AG09319 (cell line): ENCODE results near the gene RAET1L.

ENCODE experiments used
- DNase-seq: peaks from one replicate; pipeline ENCODE4 v3.0.0-alpha.2; 2010; ENCODE audit warnings: low read depth; ENCODE audit errors: extremely low read depth
- TF ChIP-seq, protein P1 (sequence below): IDR thresholded peaks from 2 replicates; pipeline ENCODE4 v1.5.1; 2011; ENCODE audit warnings: low read depth, mild to moderate bottlenecking, inconsistent platforms, low read length, moderate library complexity

Gene RAET1L

DNA sequence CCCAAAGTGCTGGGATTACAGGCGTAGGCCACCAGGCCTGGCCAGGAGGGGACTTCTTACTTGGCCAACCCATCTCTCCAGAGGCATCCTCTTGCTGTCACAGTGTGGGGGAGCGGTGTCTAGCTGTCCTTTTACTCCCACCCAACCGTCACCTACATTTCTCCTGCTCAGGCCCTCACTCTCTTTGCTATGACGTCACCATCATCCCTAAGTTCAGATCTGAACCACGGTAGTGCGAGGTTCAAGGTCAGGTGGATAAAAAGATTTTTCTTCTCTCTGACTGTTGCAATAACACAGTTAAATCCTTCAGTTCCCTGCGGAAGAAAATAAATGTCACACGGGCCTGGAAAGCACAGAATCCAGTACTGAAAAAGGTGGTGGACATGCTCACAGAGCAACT, 7.3 kb upstream of the RAET1L start:
- DNase-seq, result no peak
- TF ChIP-seq, protein P1, sequence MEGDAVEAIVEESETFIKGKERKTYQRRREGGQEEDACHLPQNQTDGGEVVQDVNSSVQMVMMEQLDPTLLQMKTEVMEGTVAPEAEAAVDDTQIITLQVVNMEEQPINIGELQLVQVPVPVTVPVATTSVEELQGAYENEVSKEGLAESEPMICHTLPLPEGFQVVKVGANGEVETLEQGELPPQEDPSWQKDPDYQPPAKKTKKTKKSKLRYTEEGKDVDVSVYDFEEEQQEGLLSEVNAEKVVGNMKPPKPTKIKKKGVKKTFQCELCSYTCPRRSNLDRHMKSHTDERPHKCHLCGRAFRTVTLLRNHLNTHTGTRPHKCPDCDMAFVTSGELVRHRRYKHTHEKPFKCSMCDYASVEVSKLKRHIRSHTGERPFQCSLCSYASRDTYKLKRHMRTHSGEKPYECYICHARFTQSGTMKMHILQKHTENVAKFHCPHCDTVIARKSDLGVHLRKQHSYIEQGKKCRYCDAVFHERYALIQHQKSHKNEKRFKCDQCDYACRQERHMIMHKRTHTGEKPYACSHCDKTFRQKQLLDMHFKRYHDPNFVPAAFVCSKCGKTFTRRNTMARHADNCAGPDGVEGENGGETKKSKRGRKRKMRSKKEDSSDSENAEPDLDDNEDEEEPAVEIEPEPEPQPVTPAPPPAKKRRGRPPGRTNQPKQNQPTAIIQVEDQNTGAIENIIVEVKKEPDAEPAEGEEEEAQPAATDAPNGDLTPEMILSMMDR, result no peak

DNA sequence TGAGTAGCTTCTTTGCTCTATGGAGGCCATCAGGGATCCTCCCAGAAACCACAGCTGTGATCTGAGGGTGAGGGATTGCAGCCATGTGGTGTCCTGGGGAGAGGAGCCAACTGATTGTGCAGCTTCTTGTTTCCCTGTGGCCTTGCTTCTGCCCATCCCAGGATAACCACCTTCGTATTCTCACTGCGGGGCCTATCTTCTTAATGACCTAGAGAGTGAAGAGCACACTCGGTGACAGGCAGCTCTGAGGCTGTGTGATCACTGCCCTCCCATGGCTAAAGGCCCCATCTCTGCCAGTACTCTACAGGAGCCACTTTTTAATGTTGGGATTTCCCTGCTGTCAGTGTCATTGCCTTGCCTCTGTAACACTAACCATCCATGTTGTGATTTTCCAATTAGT, 5.3 kb upstream of the RAET1L start:
- TF ChIP-seq, protein P1, result no peak

DNA sequence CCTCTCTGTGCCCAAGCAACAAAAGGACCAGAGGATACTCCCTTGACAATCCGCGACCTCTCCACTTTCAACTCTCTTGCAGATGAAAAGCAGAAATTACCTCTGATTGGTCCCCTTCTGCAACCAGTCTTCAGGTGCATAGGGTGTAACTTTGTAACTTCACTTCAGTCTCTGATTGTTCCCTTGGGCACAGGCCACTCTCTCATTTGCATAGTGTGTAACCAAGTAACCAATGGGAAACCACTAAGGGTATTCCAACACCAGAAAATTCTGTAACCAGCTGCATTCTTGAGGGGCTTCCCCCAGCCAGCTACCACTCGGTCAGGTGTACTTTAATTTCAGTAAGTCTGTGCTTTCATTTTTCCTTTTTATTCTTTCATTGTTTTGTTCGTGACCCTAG, 4.4 kb upstream of the RAET1L start:
- no peak for DNase-seq
- TF ChIP-seq, protein P1, result no peak

More for the DNA sequence above, 5.3 kb upstream of the RAET1L start:
- no peak for DNase-seq

DNA sequence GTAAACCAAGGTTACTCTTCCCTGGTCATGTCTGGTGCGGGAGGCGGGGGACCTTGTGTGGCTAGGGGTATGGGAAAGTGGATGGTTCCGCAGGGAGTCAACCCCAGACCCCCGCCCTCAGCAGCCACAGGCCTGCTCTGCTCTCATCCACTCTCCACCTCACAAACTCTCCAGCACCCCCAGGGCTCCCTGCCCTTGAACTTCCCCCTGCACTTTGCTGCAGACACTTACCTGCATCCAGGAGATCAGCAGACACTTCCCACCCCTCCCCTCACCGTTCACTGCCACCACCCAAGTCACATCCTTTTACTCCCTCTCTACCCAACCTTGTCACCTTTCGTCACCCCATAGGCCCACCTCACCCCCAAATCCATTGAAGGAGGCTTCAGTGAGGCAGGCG, 3.9 kb upstream of the RAET1L start:
- no peak for DNase-seq
- TF ChIP-seq, protein P1, result no peak

DNA sequence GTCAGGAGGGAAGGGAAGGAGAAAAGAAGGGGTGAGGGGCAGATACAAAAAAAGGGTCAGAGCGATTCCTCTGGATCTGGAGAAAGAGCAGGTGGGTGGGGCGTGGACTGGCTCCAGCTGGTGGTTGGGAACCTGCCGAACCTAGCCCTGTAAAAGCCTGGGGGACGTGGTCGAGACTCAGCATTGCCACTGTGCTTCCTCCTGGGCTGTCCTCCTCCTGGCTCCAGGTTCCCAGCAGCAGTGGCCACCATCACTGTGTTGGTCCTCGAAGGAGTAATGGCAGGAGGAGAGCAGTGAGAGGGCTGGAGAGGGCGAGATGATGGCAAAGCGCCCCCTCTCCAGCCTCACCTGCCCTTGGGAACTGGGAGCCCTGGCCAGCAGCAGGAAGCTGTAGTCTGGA, 3.5 kb upstream of the RAET1L start:
- TF ChIP-seq, protein P1, result no peak
- DNase-seq, result no peak

DNA sequence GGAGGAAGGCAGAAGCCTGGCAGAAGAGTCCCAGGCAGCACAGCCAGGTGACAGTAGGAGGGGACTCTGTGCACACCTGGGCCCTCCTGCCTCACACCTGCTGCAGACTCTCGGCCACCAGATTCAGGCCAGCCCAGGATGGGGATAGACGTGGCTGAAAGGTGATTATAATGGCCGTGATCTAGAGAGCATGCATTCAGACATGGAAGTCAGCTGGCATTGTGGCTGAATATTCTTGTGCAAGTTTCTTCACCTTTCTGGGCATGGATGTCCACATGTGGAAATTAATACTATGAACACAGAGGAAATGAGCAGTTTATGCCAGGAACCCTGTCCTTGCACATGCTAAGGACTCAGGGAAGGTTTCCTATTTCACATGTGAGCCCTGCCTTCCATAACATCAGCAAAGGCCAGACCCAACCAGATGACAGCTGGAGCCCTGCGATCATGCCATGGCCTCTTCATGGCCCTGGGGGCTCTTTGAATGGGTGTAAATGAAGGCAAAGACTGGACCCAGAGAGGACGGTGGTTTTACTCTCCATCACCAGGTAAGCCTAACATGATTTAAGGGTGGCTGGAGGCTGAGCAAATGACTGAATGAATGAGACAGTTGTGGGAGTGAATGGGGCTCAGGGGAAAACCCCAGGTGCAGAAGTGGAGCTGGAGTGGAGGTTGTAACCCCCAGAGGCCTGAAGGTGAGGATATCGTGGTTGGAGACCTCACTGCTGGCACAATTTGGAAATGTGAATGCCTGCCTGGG, 2.7 kb upstream of the RAET1L start:
- TF ChIP-seq, protein P1, result no peak
- no peak for DNase-seq

DNA sequence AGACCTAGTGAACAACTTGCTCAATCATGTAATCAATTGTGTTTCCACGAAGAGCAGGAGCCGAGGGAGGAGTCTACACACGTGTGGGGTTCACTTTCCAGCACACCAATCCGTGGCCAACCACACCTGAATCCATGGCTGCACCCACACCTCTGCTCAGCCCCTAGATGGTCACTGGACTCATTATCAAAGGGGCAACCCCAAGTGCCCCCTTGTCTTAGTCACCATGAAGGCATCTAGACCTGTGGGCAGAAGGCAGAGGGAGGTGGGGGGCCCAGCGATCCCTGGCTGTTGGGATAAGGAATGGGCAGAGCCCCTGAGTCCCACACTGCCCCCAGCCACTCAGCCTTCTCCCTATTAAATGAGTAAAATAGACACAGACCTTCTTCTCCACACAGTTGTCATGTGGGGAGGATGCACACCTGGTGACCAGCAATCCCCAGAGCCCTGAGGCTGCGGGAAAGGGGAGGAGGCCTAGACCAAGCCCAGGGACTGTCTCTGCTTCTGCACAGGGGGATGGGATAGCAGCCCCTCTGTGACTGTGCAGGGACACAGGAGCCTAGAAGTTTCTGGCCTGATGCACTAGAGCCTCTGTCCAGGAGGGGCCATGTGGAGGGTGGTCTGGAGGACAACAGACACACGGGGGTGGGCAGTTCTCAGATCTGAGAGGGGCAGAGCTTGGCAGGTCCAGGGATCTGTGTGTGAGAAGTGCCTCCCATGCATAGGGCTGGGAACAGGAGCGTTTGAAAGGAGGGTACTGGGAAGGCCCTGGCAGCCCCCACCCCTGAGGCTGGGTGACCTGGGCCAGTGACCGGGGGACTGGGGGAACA, 1.9 kb upstream of the RAET1L start:
- TF ChIP-seq, protein P1, result no peak
- no peak for DNase-seq
